ENCODE measurements around the gene TMEM52. TPM values are rescaled to one million over a fixed set of nuclear protein-coding genes. Genes with fewer than 3 reads are reported as not detected.

The TMEM52 gene
- polyA plus RNA-seq, 1 of the 3 experiments (the other 2 are of a cell fraction): 4.8 TPM

DNA sequence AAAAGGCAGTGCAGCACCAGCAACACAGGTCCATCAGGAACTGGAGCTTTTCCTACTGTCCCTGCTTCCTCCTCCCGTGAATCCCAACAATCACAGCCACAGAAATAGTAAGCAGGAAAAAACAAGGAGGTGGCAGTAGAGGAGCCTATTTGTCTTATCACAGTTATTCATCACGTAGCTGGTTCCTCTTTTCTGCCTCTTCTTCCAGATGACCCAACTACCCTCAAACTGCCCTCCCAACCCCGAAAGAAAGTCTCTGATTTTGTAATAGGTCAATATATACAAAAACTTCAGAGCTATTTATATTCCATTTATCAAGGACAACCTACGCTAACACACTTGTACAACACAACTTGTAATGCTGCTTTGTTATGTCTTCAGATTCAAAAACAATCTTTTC is 49.6 kb downstream of the TMEM52 start:
- peaks cover 100% of the 10 kb centered on the region for H4K20me1 ChIP-seq (ENCODE audit: insufficient read depth)
- CTCF ChIA-PET: interaction anchor here (0.7 to 1.3 kb wide), 3 partner anchors 9 to 39 kb away, joined by 3 to 4 read pairs (median 3); no protein-coding TSS in a partner anchor
- 86% methylated on average over 4 of the region's 4 CpGs for WGBS (ENCODE audit: low lambda C conversion rate)

More for the DNA sequence above, 49.6 kb downstream of the TMEM52 start:
- POLR2A ChIA-PET: no interaction called here
- no peak overlapping the region for H2AFZ ChIP-seq (ENCODE audit: low read depth)
- H3K27ac ChIP-seq (ENCODE audit: low read depth in 2 of 2, low read length in 1 of 2): 0 out of 4 replicates have a peak overlapping the region, but pooled peaks of 1 of the 2 experiments have one; percentile 24
- no peak overlapping the region for H3K4me2 ChIP-seq
- peaks cover 4 to 8% of the 10 kb centered on the region in 2 experiments for H3K36me3 ChIP-seq (replicated peaks in 1 of 2; ENCODE audit: control insufficient read depth in 1 of 2, insufficient read depth in 2 of 2, low read length in 1 of 2)
- H3K79me2 ChIP-seq (ENCODE audit: insufficient read depth): peaks cover 100% of the 10 kb centered on the region
- H3K4me3 ChIP-seq (ENCODE audit: low read depth in 2 of 2, low read length in 1 of 2): no peak overlapping the region
- no peaks in the 10 kb centered on the region for H3K27me3 ChIP-seq (ENCODE audit: insufficient read depth)
- H3K4me1 ChIP-seq (ENCODE audit: control insufficient read depth in 1 of 2, insufficient read depth in 2 of 2, low read depth in 1 of 2, low read length in 1 of 2): peaks cover 0 to 18% of the 10 kb centered on the region in 2 experiments; a peak in 1 of 4 replicates
- H3K9me3 ChIP-seq: no peaks in the 10 kb centered on the region
- TF ChIP-seq NFIC (IDR thresholded peaks at IDR 0.05; ENCODE audit: borderline replicate concordance) (no peak), TEAD4 (IDR thresholded peaks at IDR 0.05; ENCODE audit: borderline replicate concordance, insufficient read depth) (no peak), RFX5 (IDR thresholded peaks at IDR 0.05; ENCODE audit: low read length) (no peak), ELF1 (IDR thresholded peaks at IDR 0.05) (no peak), MEF2A (IDR thresholded peaks at IDR 0.05; ENCODE audit: borderline replicate concordance, low read depth) (no peak)
- TF ChIP-seq, protein P1, sequence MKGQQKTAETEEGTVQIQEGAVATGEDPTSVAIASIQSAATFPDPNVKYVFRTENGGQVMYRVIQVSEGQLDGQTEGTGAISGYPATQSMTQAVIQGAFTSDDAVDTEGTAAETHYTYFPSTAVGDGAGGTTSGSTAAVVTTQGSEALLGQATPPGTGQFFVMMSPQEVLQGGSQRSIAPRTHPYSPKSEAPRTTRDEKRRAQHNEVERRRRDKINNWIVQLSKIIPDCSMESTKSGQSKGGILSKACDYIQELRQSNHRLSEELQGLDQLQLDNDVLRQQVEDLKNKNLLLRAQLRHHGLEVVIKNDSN (IDR thresholded peaks at IDR 0.05; ENCODE audit: borderline replicate concordance, low read depth): no peak
- H3K9me2 ChIP-seq: no peaks in the 10 kb centered on the region
- DNase-seq: no peak
- H3K9ac ChIP-seq: no peak overlapping the region
- H3F3A ChIP-seq (replicated peaks; ENCODE audit: insufficient read depth): peaks cover 28% of the 10 kb centered on the region

Other genes with a start within 250 kb of the TMEM52 start
- 20.5 and 20.6 TPM in 2 replicates for gene SLC35E2B, start 226.5 kb downstream of the TMEM52 start, polyA plus RNA-seq (2012; rRNA removed)
- 22.0 and 24.0 TPM in 2 replicates for gene CDK11A, start 194.9 kb downstream of the TMEM52 start, polyA plus RNA-seq (2012; rRNA removed)
- 66.2 and 70.4 TPM in 2 replicates for gene NADK, start 140.8 kb downstream of the TMEM52 start, polyA plus RNA-seq (2012; rRNA removed)
- 355 and 364 TPM in 2 replicates for gene GNB1, start 28.2 kb downstream of the TMEM52 start, polyA plus RNA-seq (2012; rRNA removed)
- gene CALML6, start 4.0 kb downstream of the TMEM52 start, polyA plus RNA-seq (2012; rRNA removed): 0.87 and 1.3 TPM in 2 replicates
- gene CFAP74, start 84.5 kb upstream of the TMEM52 start, polyA plus RNA-seq (2012; rRNA removed): not detected in 2 replicates
- 0.07 and 0.10 TPM in 2 replicates for gene GABRD, start 100.1 kb upstream of the TMEM52 start, polyA plus RNA-seq (2012; rRNA removed)
- gene PRKCZ, start 131.1 kb upstream of the TMEM52 start, polyA plus RNA-seq (2012; rRNA removed): 20.1 and 24.2 TPM in 2 replicates

Data from SK-N-SH (cell line).